ENCODE data around the gene GPR137. TPM values are rescaled to one million over a fixed set of nuclear protein-coding genes. Genes with fewer than 3 reads are reported as not detected.

The GPR137 gene
- total RNA-seq, 1 donor from 2014 or later = 56.0 TPM

DNA sequence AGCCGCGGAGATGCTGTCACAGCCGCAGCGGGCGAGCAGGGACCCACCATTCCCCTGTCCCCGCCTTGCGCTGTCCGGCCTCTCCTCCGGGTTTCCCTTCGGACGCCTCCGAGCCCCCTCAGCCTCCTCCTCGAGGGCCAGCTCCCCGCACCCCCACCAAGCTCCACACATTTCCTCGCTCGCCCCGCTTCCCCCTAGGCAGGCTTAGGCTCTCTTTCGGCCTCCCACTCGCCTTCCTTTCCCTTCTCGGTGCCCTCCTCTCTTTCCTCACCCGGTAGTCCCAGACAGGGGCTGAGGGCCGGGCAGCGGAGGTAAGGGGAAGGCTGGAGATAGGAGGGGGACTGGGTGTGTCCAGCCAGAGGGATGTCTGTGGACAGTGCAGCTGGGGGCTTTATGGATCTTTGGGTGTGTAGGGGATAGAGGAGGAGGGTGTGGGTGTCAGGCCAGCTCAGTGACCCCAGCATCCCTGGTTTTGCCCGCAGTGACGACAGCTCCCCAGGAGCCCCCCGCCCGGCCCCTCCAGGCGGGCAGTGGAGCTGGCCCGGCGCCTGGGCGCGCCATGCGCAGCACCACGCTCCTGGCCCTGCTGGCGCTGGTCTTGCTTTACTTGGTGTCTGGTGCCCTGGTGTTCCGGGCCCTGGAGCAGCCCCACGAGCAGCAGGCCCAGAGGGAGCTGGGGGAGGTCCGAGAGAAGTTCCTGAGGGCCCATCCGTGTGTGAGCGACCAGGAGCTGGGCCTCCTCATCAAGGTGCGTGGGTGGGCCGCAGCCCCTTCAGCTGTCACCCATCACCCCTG is 7.0 kb downstream of the GPR137 start:
- Mint-ChIP-seq H3K4me3 (ENCODE audit: unreplicated experiment) (no peak overlapping the region), H3K9me3 (ENCODE audit: unreplicated experiment) (no peaks in the 10 kb centered on the region), H3K36me3 (ENCODE audit: low read depth, unreplicated experiment) (peaks cover 9% of the 10 kb centered on the region), H3K4me1 (ENCODE audit: unreplicated experiment) (peaks cover 14% of the 10 kb centered on the region), H3K27me3 (ENCODE audit: unreplicated experiment) (peaks cover 36% of the 10 kb centered on the region), H3K27ac (ENCODE audit: unreplicated experiment) (no peak overlapping the region)
- no peak for DNase-seq (ENCODE audit: low spot score)
- TF ChIP-seq, protein P1, sequence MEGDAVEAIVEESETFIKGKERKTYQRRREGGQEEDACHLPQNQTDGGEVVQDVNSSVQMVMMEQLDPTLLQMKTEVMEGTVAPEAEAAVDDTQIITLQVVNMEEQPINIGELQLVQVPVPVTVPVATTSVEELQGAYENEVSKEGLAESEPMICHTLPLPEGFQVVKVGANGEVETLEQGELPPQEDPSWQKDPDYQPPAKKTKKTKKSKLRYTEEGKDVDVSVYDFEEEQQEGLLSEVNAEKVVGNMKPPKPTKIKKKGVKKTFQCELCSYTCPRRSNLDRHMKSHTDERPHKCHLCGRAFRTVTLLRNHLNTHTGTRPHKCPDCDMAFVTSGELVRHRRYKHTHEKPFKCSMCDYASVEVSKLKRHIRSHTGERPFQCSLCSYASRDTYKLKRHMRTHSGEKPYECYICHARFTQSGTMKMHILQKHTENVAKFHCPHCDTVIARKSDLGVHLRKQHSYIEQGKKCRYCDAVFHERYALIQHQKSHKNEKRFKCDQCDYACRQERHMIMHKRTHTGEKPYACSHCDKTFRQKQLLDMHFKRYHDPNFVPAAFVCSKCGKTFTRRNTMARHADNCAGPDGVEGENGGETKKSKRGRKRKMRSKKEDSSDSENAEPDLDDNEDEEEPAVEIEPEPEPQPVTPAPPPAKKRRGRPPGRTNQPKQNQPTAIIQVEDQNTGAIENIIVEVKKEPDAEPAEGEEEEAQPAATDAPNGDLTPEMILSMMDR (IDR thresholded peaks at IDR 0.05; ENCODE audit: unreplicated experiment) = no peak

DNA sequence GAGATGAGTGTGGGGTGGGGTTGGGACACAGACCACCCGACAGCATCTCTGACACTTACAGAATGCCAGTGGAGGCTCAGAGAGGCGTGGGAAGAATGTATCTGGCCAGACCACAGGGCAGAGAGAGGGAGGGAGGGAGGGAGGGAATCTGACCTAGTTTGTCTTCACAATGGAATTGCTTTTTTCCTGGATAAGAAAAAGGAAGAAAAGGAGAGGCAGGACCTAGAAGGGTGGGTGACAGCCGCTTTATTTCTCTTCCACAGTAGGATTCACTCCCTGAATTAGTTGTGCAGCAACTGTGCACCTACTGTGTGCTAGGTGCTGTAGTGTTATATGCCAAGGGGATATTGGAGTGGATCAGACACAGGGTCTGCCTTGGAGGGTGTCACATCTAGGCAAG is 9.1 kb downstream of the GPR137 start:
- Mint-ChIP-seq H3K4me1 (ENCODE audit: unreplicated experiment) (peaks cover 16% of the 10 kb centered on the region), H3K27me3 (ENCODE audit: unreplicated experiment) (peaks cover 40% of the 10 kb centered on the region), H3K4me3 (ENCODE audit: unreplicated experiment) (no peak overlapping the region), H3K27ac (ENCODE audit: unreplicated experiment) (no peak overlapping the region), H3K9me3 (ENCODE audit: unreplicated experiment) (no peaks in the 10 kb centered on the region), H3K36me3 (ENCODE audit: low read depth, unreplicated experiment) (peaks cover 4% of the 10 kb centered on the region)
- TF ChIP-seq, protein P1 (IDR thresholded peaks at IDR 0.05; ENCODE audit: unreplicated experiment) = no peak
- DNase-seq (ENCODE audit: low spot score) = no peak

DNA sequence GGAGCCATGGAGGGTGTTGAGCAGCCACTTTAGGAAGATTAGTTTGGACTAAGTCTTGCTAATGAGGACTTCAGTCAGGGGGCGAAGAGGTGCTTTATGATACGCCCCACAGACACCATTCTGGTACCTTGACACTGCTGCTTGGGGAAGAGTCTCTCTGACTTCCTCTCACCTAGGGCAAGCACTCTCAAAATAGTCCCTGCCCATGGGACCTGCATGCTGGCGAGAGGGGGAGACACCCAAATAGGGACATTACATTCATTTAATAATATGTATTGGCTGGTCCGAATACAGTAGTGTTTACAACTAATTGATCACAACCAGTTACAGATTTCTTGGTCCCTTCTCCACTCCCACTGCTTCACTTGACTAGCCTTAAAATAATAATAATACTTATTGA is 10.1 kb downstream of the GPR137 start:
- H3K4me3 Mint-ChIP-seq (ENCODE audit: unreplicated experiment) = no peak overlapping the region
- DNase-seq (ENCODE audit: low spot score) = no peak
- peaks cover 36% of the 10 kb centered on the region for H3K27me3 Mint-ChIP-seq (ENCODE audit: unreplicated experiment)
- TF ChIP-seq, protein P1 (IDR thresholded peaks at IDR 0.05; ENCODE audit: unreplicated experiment) = no peak
- H3K4me1 Mint-ChIP-seq (ENCODE audit: unreplicated experiment) = peaks cover 13% of the 10 kb centered on the region
- no peak overlapping the region for H3K27ac Mint-ChIP-seq (ENCODE audit: unreplicated experiment)
- peaks cover under 1% of the 10 kb centered on the region for H3K36me3 Mint-ChIP-seq (ENCODE audit: low read depth, unreplicated experiment)
- no peaks in the 10 kb centered on the region for H3K9me3 Mint-ChIP-seq (ENCODE audit: unreplicated experiment)

DNA sequence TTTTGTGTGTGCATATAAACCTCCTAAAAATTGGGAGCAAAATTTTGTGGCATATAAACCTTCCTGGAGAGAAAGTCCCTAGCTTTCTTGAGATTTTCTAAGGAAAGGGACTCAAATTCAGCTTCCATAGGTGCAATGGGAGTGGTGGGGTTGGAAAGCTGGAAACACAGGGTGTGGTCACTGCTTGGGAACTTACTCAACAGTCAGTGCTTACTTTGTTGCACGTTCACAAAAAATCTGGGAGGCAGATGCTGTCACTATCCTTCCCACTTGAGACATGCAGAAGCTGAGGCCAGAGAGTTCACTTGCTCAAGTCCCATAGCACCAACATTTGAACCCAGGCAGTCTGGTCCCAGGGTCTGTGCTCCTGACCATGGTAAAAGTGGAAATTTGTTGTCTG is 10.6 kb downstream of the GPR137 start:
- no peak overlapping the region for H3K27ac Mint-ChIP-seq (ENCODE audit: unreplicated experiment)
- H3K4me3 Mint-ChIP-seq (ENCODE audit: unreplicated experiment) = no peak overlapping the region
- H3K27me3 Mint-ChIP-seq (ENCODE audit: unreplicated experiment) = peaks cover 34% of the 10 kb centered on the region
- H3K4me1 Mint-ChIP-seq (ENCODE audit: unreplicated experiment) = peaks cover 11% of the 10 kb centered on the region
- no peak for DNase-seq (ENCODE audit: low spot score)
- no peaks in the 10 kb centered on the region for H3K36me3 Mint-ChIP-seq (ENCODE audit: low read depth, unreplicated experiment)
- TF ChIP-seq, protein P1 (IDR thresholded peaks at IDR 0.05; ENCODE audit: unreplicated experiment) = no peak
- H3K9me3 Mint-ChIP-seq (ENCODE audit: unreplicated experiment) = no peaks in the 10 kb centered on the region
